Measurements from ENCODE around the gene MRPL41.

- no peak for TF ChIP-seq CTCF (IDR thresholded peaks at IDR 0.05)
- TF ChIP-seq EZH2phosphoT487 (IDR thresholded peaks at IDR 0.05) = no peak
- no peak for TF ChIP-seq EZH2 (IDR thresholded peaks at IDR 0.05)
Measured at GRCh38 chr9:137515338-137515724, 36.3 kb upstream of the MRPL41 start.

Measured in neural progenitor cell (in vitro differentiated cells).